ENCODE results near the gene RAD23B. TPM values are rescaled to one million over a fixed set of nuclear protein-coding genes. Genes with fewer than 3 reads are reported as not detected.

RAD23B gene
- total and polyA plus RNA-seq, 2 of the 13 experiments (the other 11 are each of a cell fraction or from before 2014, with no cell fraction given) = 133 to 156 TPM

- TF ChIP-seq DBP (CRISPR knock-in tag; IDR thresholded peaks at IDR 0.05; ENCODE audit: not compliant biosample characterization) (no peak), ZNF414 (CRISPR knock-in tag; IDR thresholded peaks at IDR 0.05) (no peak), ZNF512B (CRISPR knock-in tag; IDR thresholded peaks at IDR 0.05; ENCODE audit: borderline replicate concordance) (no peak), ZNF576 (CRISPR knock-in tag; IDR thresholded peaks at IDR 0.05) (0 out of 2 replicates have a peak, but pooled peaks have one; percentile 22), ZNF615 (CRISPR knock-in tag; IDR thresholded peaks at IDR 0.05; ENCODE audit: borderline replicate concordance) (no peak), SP1 (IDR thresholded peaks at IDR 0.05) (no peak), SP1 (CRISPR knock-in tag; IDR thresholded peaks at IDR 0.05) (no peak), ZNF180 (CRISPR knock-in tag; IDR thresholded peaks at IDR 0.05; ENCODE audit: borderline replicate concordance, low read depth) (no peak), HDAC6 (IDR thresholded peaks at IDR 0.05; ENCODE audit: low read depth, low read length) (no peak), MIER2 (CRISPR knock-in tag; IDR thresholded peaks at IDR 0.05) (0 out of 2 replicates have a peak, but pooled peaks have one; percentile 30), HES4 (CRISPR knock-in tag; IDR thresholded peaks at IDR 0.05; ENCODE audit: borderline replicate concordance) (no peak), PRDM10 (CRISPR knock-in tag; IDR thresholded peaks at IDR 0.05; ENCODE audit: low read depth) (no peak), ARNTL (CRISPR knock-in tag; IDR thresholded peaks at IDR 0.05) (no peak), ARID3A (IDR thresholded peaks at IDR 0.05; ENCODE audit: low read depth, low read length) (no peak), ZNF260 (CRISPR knock-in tag; IDR thresholded peaks at IDR 0.05; ENCODE audit: borderline replicate concordance, low read depth) (no peak)
These were observed 58.0 kb downstream of the RAD23B start (continued) for GRCh38 chr9:107340920-107341632.

Measured in HepG2 (cell line).